HG03457 (cell line): ENCODE measurements around the gene DAZ4.
"Not testable (repeated sequence)": the region's sequence is repeated elsewhere in the genome, so short reads cannot be mapped to it uniquely, and the experiment has no call there.

ENCODE experiments used
- ATAC-seq: cut with Tn5 transposase; IDR thresholded peaks from one replicate; pipeline ENCODE4 v1.9.1; 2021; ENCODE audit warnings: moderate number of reproducible peaks; ENCODE audit not compliant: unreplicated experiment

Gene DAZ4

GRCh38 chrY:24833619-24834018 is at the start of gene DAZ4:
Gene DAZ4, plus strand, starts transcription at chrY:24833919. Its CDS starts 208 bp downstream, at chrY:24834127.
- ATAC-seq: not testable (repeated sequence)

GRCh38 chrY:24813293-24813692 is 20.4 kb upstream of the DAZ4 start, which contains the start of gene DAZ3:
Gene DAZ3, minus strand, starts transcription at chrY:24813393. Its CDS starts 208 bp downstream, at chrY:24813185.
- ATAC-seq: not testable (repeated sequence)

- not testable (repeated sequence) for ATAC-seq
These were observed 11.9 kb upstream of the DAZ4 start for GRCh38 chrY:24821836-24822235.

- ATAC-seq: not testable (repeated sequence)
These were observed 9.4 kb upstream of the DAZ4 start for GRCh38 chrY:24824184-24824879.

GRCh38 chrY:24825069-24825468 is 8.7 kb upstream of the DAZ4 start:
- not testable (repeated sequence) for ATAC-seq
